Measurements from ENCODE around the gene LRRC4C.
"Not testable (repeated sequence)": the region's sequence is repeated elsewhere in the genome, so short reads cannot be mapped to it uniquely, and the experiment has no call there.

- not testable (repeated sequence) for TF ChIP-seq CTCF (IDR thresholded peaks at IDR 0.05; ENCODE audit: borderline replicate concordance, extremely low read depth, low read length, poor library complexity, severe bottlenecking); EZH2 (IDR thresholded peaks at IDR 0.05; ENCODE audit: borderline replicate concordance, low read depth, low read length, severe bottlenecking)
Observed at GRCh38 chr11:40522080-40522479, 937.4 kb downstream of the LRRC4C start.
